Gastrocnemius medialis (tissue), 4 donors: ENCODE measurements around the gene COBL. TPM values are rescaled to one million over a fixed set of nuclear protein-coding genes. Genes with fewer than 3 reads are reported as not detected.

Experiments
- ATAC-seq, 2 donors: fragments of 150-250 bp; one replicate each; pipeline ENCODE4 v1.9.1; 2016
- DNase-seq, 2 donors: peaks; one replicate each; pipeline ENCODE4 v3.0.0-alpha.2; 2019
- H3K27ac ChIP-seq, 4 donors: fragments of 200-600 bp; sonication (generic); 1 replicate in 1 of 4; 2 replicates in 3 of 4; pipeline ENCODE4 v1.5.1; 2016 to 2018; ENCODE audit warnings: mild to moderate bottlenecking in 2 of 4, moderate library complexity in 1 of 4
- H3K27me3 ChIP-seq, 3 donors: fragments of 200-600 bp; sonication (generic) in 2 of 3; 1 replicate in 1 of 3; 2 replicates in 2 of 3; pipeline versions ENCODE4 v1.5.1 to v1.6.0; 2016 to 2019; ENCODE audit warnings: mild to moderate bottlenecking in 1 of 3, moderate library complexity in 1 of 3
- H3K36me3 ChIP-seq, 2 donors: fragments of 200-600 bp; sonication (generic) in 1 of 2; one replicate each; pipeline ENCODE4 v1.5.1; 2017 to 2018
- H3K4me1 ChIP-seq, 2 donors: fragments of 200-600 bp; sonication (generic) in 1 of 2; one replicate each; pipeline ENCODE4 v1.5.1; 2016 to 2017; ENCODE audit warnings: mild to moderate bottlenecking in 2 of 2
- H3K4me3 ChIP-seq, 4 donors: fragments of 200-600 bp; sonication (generic) in 3 of 4; 1 replicate in 1 of 4; 2 replicates in 3 of 4; pipeline ENCODE4 v1.5.1; 2016 to 2019; ENCODE audit warnings: mild to moderate bottlenecking in 2 of 4
- H3K9me3 ChIP-seq, 3 donors: fragments of 200-600 bp; sonication (generic) in 2 of 3; 1 replicate in 1 of 3; 2 replicates in 2 of 3; pipeline ENCODE4 v1.5.1; 2016 to 2019
- CTCF ChIP-seq, 5 experiments: fragments of 450-650 bp in 3 of 5; fragments of 200-600 bp in 2 of 5; sonication (generic) in 2 of 5; IDR thresholded peaks in 4 of 5; conservative IDR thresholded peaks in 1 of 5; 1 replicate in 4 of 5; 2 replicates in 1 of 5; pipeline ENCODE4 v1.5.1; 2016 to 2019; ENCODE audit warnings: antibody characterized with exemption in 5 of 5, mild to moderate bottlenecking in 3 of 5, moderate library complexity in 3 of 5
- POLR2A ChIP-seq, 2 donors: fragments of 450-650 bp; IDR thresholded peaks; one replicate each; pipeline ENCODE4 v1.6.1; 2017; ENCODE audit warnings: antibody characterized with exemption in 2 of 2, mild to moderate bottlenecking in 2 of 2, moderate library complexity in 2 of 2
- in situ Hi-C, 4 donors: fragments of 200-750 bp; cut with MboI; loops; one replicate each; pipeline versions ENCODE4 v1.15.0 to v1.8.0; 2017; ENCODE audit warnings: low sequenced_read_pairs in 4 of 4
- intact Hi-C: fragments of 100-400 bp; cut with DNase I; formaldehyde crosslinking; loops from one replicate; pipeline ENCODE4 v1.15.1; 2023; ENCODE audit warnings: low total_unique reads
- total RNA-seq, 4 donors: library from RNA; depleted of rRNA; stranded (reverse); fragments of >200 nt; gene quantifications; one replicate each; pipeline versions ENCODE4 v1.1.0 to v1.2.3, GENCODE V29; 2016

The COBL gene
- total RNA-seq, 4 donors from 2014 or later: 82.1 to 170 (median 124) TPM

- no peak for DNase-seq
Observed at GRCh38 chr7:51023547-51023946, 293.1 kb downstream of the COBL start.

GRCh38 chr7:51022821-51023220 lies 293.8 kb downstream of the COBL start:
- H3K36me3 ChIP-seq: no peaks in the 10 kb centered on the region
- H3K27me3 ChIP-seq: no peaks in the 10 kb centered on the region
- ATAC-seq (no peak), DNase-seq (no peak)
- TF ChIP-seq CTCF (IDR thresholded peaks at IDR 0.05 in 4 of 5, conservative IDR thresholded peaks at IDR 0.05 in 1 of 5) (no peak), POLR2A (IDR thresholded peaks at IDR 0.05) (no peak)
- peaks cover 21 to 27% of the 10 kb centered on the region in 2 donors for H3K4me1 ChIP-seq
- intact Hi-C loops (no loop called here), in situ Hi-C loops (no loop called here)
- H3K27ac ChIP-seq: no peak overlapping the region
- no peak overlapping the region for H3K4me3 ChIP-seq
- H3K9me3 ChIP-seq: no peaks in the 10 kb centered on the region

More at GRCh38 chr7:51023547-51023946, 293.1 kb downstream of the COBL start:
- no peak for ATAC-seq
- H3K27ac ChIP-seq: no peak overlapping the region
- H3K36me3 ChIP-seq: no peaks in the 10 kb centered on the region
- intact Hi-C loops (no loop called here), in situ Hi-C loops (no loop called here)
- H3K4me3 ChIP-seq: no peak overlapping the region
- H3K27me3 ChIP-seq: no peaks in the 10 kb centered on the region
- peaks cover 21 to 32% of the 10 kb centered on the region in 2 donors for H3K4me1 ChIP-seq
- H3K9me3 ChIP-seq: no peaks in the 10 kb centered on the region
- TF ChIP-seq POLR2A (IDR thresholded peaks at IDR 0.05) (no peak), CTCF (IDR thresholded peaks at IDR 0.05 in 4 of 5, conservative IDR thresholded peaks at IDR 0.05 in 1 of 5) (no peak)

DNA sequence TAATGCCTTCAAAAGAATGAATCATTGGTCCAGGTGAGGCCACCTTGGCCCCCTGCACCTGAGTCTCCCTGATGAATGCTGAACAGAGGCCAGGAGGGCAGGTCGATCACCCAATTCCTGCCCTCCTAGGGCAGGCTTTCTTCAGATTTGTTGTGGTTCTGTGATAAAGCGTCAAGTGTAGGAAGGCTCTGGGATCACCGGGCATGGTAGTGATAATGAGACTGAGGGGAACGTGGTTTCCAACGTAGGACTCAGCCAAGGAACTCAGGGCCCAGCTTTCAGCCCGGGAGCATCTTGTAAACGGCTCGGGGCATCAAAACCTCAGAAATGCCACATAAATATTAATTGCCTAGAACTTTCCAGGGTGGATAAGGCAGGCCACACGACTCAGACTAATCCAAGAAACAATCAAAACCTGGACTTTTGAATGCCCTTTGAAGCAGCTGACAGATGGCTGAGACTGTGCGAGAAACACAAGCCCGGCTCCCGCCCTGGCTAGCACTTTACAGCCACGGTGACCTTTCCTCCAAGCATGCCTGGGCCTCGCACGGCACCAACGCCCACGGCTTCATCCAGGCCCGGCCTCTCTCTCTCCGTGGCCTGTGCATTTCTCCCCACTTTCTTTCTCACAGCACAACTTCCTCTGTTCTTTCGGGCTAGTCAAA lies 294.6 kb downstream of the COBL start:
- Histone ChIP-seq H3K4me1 (peaks cover 19 to 20% of the 10 kb centered on the region in 2 donors), H3K27me3 (no peaks in the 10 kb centered on the region), H3K4me3 (no peak overlapping the region), H3K36me3 (no peaks in the 10 kb centered on the region), H3K27ac (no peak overlapping the region), H3K9me3 (no peaks in the 10 kb centered on the region)
- intact Hi-C loops: no loop called here
- no peak for TF ChIP-seq POLR2A (IDR thresholded peaks at IDR 0.05)
- no peak for TF ChIP-seq CTCF (IDR thresholded peaks at IDR 0.05 in 4 of 5, conservative IDR thresholded peaks at IDR 0.05 in 1 of 5)
- ATAC-seq (no peak), DNase-seq (no peak)
- in situ Hi-C loops: no loop called here

GRCh38 chr7:51020944-51021343 lies 295.7 kb downstream of the COBL start:
- in situ Hi-C loops: no loop called here
- no peak for DNase-seq
- intact Hi-C loops: no loop called here

More at GRCh38 chr7:51020944-51021343, 295.7 kb downstream of the COBL start:
- no peak overlapping the region for H3K4me3 ChIP-seq
- no peaks in the 10 kb centered on the region for H3K36me3 ChIP-seq
- no peak for ATAC-seq
- H3K27ac ChIP-seq: no peak overlapping the region
- TF ChIP-seq POLR2A (IDR thresholded peaks at IDR 0.05): no peak
- no peak for TF ChIP-seq CTCF (IDR thresholded peaks at IDR 0.05 in 4 of 5, conservative IDR thresholded peaks at IDR 0.05 in 1 of 5)
- no peaks in the 10 kb centered on the region for H3K27me3 ChIP-seq
- H3K9me3 ChIP-seq: no peaks in the 10 kb centered on the region
- H3K4me1 ChIP-seq: peaks cover 8 to 10% of the 10 kb centered on the region in 2 donors
